COR-L47 (cell line): ENCODE data around the gene CRAT.

Source experiments
- DNase-seq: peaks from one replicate; lab custom pipeline; 2025; lab: John Stamatoyannopoulos, UW

The CRAT gene

DNA sequence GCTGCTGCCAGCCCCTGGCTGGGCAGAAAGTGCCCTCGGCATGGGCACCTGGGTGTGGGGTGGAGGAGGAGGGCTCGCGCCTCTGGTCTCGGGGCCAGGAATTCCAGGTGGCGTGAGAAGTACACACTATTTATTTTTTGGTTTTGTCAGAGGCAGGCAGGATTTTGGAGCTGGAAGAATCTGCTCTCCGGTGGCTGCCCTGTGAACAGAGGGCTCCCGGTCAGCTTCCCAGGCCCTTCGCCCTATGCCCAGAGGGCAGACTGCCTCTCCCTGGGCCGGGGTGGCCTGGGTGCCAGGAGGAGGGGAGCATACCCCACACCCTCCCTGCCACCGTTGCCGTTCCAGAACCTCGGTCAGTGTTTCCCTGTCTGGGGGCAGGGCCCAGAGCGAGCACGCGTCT is 21.3 kb downstream of the CRAT start:
- DNase-seq: no peak

DNA sequence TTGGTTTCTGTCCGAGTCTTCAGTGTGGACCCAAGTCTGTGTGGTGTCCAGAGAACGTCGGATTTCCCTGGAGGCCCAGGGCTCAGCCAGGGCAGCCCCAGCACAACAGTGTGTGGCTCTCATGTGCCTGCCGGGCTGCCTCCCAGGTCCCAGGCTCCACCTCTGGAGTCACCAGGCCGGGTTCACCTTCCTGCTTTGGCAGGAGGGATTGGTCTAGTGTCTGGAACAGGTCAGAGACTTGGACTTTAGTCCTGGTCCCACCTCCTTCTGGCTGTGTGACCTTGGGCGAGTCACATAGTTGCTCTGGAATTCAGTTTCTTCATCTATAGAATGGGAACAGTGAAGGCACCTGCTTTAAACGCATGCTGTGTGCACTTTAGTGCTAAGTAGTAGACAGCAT is 26.5 kb downstream of the CRAT start:
- DNase-seq: no peak

DNA sequence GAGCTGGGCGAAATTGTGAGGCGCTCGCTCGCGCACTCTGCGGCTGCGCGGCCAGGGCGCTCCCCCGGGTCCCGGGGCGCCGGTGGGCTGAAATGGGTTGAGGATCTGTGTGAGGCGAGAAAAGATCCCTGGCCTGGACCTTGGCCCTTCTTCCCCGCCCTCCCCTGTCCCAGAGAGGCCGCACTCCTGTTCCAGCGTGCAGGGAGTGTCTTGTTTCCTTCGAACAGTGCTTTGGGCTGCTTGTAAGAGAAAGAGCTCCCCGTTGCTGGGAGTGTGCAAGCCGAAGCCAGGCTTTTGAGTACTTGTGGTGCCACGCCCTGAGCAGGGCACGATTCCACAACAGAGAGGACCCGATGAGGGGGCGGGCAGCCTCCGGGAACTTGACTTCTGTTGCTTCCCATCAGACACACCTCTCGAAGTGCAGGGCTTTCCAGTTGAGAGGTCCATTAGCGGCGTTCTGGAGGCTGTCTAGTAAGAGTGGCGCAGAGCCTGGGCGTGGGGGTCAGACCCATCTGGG is 29.1 kb downstream of the CRAT start:
- no peak for DNase-seq

DNA sequence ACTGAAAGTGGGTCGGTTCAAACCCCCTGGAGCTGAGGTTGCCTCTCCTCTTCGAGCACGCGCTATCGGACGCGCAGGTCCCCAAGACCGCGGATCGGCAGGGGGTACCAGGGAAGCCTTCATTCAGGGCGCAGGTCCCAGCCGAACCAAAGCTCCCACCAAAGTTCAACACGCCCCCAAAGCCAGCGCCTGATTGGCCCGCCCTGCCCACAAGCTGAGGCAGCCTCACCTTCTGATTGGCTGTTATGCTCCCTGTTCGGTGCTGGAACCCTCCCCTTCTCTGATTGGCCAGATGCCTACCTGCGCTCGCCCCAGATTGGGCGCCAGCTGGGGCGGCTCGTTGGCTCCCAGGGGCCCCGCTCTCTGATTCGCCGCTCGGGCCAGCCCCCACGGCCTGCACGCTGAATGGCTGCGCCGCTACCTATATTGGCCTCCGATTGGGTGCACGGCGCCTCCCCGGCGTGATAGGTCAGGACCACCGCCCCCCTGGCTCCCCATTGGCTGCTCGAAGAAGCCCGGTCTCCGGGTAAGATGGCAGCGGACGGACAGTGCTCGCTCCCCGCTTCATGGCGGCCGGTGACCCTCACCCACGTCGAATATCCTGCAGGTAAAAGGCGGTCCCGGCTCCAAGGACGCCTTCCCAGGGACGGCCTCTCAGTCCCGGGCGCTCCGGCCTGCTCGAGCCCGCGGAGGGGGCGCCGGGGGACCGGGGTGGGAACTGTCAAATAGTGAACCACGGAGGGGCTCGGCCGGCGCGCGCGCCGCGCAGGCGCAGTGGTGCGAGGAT is 29.8 kb downstream of the CRAT start, which contains the start of gene DOLPP1:
DOLPP1 (plus strand) TSS at position 511 of the 787 bp plus-strand sequence; CDS start at position 532, 21 bp downstream.
- peak; percentile 99 for DNase-seq

DNA sequence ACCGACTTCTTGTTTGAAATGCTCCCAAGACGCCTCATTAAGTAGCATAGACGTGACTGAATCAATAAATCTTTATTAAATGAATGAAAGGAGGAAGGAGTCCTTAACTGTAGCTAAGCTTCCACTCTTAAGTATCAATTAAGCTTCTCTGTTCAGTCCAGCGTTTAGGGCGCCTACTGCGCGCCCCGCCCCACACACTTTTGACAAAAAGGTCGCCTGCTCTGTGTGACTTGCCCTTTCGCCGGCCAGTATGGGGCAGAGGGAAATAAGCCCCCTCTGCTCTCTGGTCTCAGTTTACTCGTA is 30.3 kb downstream of the CRAT start:
- DNase-seq: no peak

DNA sequence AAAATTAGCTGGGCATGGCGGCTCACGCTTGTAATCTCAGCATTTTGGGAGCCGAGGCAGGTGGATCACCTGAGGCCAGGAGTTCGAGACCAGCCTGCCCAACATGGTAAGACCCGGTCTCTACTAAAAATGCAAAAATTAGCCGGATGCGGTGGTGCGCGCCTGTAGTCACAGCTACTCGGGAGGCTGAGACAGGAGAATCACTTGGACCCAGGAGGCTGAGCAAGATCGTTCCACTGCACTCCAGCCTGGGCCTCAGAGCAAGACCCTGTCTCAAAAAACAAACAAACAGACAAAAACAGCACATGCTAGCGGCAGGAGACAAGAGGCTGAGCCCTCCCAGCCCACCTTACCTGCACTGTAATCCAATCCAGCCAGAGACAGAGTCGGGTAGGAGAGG is 30.8 kb downstream of the CRAT start:
- DNase-seq: no peak

DNA sequence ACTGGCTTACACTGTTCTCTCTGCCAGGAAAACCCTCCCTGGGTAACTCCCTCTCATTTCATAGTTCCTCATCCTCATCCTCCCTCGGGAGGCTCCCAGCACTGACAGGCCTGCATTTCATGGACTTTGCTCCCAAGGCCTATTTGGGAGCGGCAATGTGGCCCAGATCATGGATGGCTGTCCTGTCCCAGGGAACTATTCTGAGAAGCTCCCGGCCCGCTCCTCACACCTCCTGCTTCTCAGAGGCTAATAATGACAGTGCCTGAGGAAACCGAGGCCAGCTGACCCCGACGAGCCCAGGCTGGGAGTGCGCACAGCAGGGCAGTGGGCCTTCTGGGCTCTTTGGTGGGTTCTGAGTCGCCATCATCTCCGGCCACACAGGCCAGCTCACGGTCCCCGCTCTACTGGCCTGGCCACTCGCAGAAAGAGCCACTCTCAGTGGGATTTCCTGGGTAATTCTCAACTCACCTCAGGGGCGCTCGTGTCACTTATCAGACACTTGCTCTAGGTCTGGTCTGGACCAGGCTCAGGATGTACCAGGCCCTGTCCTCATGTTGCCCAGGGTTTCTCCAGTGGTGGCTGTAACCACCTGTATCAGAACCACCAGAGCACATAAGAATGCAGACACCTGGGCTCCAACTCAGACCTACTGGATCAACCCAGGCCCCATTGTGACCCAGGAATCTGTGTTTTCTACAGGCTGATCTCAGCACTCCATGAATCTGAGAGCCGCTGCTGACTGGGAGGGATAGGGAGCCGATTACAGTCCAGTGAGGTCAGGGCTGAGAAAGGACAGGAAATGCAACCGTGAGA is 31.7 kb downstream of the CRAT start:
- no peak for DNase-seq

DNA sequence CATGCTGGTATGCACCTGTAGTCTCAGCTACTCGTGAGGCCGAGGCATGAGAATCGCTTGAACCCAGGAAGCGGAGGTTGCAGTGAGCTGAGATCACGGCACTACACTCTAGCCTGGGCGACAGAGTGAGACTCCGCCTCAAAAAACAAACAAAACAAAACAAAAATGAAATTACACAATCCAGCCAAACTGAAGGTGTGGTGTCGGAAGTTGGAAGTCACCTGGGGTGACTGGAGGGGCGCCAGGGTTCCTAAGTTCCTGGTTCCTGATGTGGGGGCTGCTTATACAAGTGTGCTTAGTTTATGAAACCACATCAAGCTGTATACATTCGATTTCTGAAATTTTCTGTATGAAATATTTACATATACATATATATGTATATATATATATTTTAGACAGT is 33.4 kb downstream of the CRAT start:
- no peak for DNase-seq

DNA sequence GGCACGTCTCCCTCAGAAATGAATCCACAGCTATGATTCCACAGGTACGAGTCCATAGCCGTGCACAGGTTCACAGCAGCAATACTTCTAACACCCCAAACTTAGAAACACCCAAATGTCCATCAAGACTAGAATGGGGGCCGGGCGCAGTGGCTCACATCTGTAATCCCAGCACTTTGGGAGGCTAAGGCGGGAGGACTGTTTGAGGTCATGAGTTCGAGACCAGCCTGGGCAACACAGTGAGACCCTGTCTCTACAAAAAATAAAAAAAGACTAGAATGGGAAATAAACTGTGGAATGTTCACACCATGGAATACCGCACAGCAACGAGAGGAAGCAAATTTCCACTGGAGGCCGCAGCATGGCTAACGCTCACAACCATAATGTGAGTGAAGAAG is 34.0 kb downstream of the CRAT start:
- DNase-seq: no peak

DNA sequence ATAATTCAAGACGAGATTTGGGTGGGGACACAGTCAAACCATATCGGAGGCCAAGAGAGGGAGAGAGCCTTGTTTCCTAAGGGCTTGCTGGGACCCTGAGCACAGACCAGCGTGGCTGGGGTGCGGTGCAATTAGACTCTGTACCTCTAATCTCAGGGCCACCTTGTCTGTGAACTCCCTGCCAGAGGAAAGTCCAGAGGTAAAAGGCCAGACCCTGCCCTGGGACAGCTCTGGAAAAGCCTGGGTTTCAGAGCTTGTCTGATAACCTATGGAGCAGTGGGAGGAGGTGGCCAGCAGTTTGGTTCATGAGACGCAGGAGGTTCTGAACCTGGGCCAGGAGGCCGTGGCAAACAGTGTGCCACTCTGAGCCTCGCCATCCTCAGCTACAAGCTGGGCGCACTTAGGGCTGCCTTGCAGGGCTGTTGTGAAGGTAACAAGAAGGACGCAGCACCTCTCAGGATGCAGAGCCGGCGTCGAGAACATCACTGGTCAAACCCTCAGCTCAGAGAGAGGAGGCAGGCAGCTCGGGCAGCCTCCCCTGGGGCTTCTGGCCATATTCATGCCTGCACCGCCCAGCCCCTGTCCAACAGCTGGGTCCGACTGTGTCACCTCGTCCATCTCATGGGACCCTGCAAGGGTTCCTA is 34.5 kb downstream of the CRAT start:
- DNase-seq: no peak

DNA sequence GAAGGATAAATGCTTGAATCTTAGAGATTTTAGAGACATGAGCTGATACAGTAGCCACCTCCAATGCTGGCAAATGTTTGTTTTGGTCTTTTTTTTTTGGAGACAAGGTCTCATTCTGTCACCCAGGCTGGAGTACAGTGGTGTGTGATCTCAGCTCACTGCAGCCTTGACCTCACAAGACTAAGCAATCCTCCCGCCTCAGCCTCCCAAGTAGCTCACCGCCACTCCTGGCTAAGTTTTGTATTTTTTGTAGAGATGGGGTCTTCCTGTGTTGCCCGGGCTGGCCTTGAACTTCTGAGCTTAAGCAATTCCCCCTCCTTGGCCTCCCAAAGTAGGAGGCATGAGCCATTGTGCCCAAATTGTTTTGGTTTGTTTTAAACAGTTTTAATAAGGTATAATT is 36.5 kb downstream of the CRAT start:
- DNase-seq: no peak

DNA sequence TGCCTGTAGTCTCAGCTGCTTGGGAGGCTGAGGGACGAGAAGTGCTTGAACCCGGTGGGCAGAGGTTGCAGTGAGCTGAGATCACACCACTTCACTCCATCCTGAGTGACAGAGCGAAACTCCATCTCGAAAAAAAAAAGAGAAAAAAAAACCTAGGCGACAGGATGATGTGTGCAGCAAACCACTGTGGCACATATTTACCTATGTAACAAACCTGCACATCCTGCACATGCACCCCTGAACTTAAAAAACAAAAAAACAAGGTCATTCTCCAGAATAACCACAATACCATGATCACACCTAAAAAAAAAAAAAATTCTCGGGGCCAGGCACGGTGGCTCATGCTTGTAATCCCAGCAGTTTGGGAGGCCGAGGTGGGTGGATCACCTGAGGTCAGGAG is 37.2 kb downstream of the CRAT start:
- DNase-seq: no peak

DNA sequence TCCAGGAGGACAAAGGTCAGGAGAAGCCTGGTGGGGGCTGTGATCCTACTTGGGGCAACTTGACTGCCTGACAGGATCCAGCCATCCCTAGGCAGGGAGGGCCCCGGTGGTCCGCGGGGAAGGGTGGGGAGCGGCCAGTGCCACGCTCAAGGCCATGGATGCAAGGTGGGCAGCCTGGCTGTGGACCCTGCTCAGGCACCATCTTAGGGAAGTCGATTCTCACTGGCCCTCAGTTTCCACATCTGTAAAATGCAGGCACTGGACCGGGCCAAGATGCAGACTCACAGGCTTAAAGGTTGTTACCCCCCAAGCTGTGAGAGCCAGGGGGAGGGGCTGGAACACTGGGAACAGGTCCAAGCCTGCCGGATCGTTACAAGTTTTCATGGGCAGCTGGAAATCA is 38.4 kb downstream of the CRAT start:
- no peak for DNase-seq

DNA sequence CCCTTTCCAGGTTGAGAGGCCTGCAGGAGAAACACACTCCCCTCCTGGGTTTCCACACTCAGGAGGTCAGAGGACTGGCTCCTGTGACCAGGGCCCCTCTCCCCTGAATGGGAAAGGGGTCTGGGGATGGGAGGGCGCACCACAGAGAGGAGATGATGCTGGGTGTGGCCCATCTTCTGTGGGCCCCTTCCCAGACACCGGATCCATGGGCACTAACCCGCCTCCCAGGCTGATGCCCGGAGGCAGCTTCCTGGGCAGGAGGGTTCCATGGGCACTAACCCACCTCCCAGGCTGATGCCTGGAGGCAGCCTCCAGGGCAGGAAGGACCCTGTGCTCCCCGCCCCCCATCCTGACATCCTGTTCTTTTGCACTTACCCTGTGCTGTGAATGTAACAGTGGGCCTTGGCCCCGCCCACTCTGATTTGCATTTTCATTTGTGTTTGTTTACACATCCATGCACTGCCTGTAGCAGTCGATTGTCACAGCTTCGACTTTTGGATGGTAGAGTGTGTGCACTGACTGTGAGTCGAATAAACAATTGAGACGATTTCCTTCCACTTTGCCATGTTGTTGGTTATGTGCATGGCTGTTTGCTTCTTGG is 39.0 kb downstream of the CRAT start:
- DNase-seq: no peak

DNA sequence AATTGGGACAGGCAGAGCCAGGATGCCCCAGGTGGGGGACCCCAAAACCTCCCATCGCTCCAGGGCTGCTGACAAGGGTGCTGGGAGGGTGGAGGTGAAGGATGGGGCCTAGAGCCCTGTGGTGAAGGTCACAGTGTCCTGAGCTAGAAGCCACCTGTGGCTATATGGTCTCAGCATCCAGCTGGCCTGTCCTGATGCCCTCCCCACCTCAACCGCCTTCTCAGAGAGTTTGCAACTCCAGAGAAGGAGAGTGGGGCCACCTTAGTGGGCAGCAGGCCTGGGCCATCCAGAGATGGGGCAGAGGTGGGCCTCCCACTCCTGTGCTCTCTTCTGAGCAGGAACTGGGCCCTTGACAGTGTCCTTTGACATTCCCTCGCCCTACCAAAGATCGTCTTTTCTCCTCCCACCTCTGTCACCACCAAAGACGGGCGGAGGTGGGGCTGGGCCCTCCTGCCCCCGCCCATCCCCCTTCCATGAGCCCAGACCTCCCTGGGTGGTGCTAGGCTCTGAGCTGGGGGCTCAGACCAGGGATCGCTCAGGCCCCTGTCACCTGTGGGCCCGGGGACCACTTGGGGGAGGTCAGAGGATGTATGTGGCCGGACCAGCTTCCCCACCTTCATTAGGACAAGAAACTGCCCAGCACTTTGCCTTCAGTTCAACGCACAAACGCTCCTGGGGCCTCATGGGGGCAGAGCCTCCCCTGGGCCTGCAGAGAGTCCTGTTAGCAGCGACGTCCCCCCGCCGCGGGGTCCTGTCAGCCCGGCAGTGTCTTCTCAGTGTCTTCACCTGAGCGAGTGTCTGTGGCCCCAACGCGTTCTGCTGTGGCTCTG is 39.7 kb downstream of the CRAT start:
- no peak for DNase-seq

DNA sequence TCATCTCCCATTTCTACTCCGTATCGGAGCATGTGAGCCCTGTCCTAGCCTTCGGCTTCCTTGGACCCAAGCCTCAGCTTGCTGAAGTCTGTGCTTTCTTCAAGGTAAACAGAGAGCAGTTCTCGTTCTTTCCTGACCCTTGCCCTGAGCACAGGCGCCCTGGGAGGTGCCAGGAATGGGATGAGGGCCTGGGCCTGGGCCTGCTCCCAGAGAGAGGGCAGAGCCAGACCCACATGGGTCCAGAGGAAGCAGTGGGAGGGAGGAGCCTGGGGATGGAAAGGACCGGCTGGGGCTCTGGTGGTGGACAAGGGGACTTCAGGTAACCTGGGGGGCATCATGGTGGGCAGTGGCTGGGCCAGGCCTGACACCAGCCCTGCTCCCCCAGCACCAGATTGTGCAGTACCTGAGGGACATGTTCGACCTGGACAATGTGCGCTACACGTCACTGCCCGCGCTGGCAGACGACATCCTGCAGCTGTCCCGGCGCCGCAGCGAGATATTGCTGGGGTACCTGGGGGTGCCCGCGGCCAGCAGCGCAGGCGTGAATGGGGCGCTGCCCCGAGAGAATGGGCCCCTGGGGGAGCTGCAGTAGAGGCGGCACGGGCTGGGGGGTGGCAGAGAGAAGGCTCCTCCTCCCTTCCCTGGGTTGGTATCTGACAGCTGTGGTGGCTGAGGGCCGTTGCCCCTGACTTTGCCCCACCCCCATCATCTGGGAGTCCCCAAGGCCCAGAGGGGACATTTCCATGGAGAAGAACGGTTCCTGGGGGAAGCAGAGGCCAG is 40.5 kb downstream of the CRAT start:
- no peak for DNase-seq

DNA sequence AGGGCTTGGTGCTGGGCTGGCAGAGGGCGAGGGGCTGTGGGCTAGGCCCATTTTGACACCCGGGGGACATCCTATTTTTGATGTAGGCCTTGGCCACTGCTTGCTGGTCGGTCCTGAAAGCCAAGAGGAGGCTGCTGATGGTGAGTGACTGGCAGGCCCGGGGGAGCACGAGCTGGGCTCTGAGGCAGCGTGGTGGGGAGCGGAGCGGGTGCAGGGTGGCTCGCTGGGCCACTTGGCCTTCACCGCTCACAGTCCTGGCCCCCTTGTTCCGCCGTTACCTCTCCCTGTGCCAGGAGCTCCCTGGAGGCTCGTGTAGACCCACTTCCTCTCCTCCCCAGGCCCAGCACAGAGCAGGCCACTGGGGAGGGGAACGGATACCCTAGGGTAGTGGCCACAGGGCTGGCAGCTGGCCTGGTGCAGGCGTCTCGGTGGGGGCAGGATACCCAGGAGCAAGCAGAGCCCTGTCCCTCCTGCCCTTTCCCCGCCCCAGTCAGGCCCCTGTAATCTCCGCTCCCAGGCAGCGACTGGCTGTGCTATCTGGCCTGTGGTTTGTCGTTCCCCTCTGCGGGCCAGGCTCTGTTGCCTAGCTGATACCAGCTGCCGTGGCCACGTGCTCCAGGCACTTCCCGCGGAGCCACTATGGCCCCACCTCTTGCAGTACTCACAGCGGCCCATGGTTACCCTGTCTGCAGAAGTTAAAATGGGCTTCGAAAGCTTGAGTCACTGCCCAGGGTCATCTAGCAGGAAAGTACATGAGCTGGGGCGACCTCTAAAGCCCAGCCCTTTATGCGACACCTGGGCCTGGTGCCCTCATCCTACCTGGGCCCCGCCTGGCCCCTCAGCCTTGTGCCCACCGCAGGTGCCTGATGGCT is 41.4 kb downstream of the CRAT start:
- no peak for DNase-seq

DNA sequence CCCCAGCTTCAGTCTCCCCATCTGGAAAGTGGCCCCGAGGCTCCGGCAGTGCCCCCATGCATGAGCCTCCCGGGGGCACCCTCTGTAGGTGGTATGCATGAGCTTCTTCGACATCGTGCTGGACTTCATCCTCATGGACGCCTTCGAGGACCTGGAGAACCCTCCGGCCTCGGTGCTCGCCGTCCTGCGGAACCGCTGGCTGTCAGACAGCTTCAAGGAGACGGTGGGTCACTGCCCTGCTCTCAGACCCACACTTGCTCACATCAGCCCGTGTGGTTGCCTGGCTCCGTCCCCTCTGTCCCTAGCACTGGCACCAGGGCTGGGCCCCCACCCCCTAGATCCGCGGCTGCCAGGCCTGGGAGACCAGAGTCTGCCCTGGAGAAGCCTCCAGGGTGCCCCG is 42.5 kb downstream of the CRAT start:
- DNase-seq: no peak

DNA sequence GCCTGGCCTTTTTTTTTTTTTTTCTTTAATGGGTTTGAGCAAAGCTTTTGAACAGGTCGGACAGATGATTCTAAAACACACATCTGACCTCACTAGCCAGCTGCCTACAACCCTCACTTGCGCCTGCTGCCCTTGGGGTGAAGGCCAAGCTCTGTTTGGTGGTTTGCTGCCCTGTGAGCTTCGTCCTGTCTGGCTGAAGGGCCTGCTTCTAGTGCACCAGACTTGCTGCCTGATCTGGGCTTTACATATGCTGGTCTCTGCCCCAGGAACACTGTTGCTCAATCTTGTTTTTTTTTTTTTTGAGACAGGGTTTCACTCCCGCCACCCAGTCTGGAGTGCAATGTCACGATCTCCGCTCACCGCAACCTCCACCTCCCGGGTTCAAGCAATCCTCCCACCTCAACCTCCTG is 46.1 kb downstream of the CRAT start:
- no peak for DNase-seq

DNA sequence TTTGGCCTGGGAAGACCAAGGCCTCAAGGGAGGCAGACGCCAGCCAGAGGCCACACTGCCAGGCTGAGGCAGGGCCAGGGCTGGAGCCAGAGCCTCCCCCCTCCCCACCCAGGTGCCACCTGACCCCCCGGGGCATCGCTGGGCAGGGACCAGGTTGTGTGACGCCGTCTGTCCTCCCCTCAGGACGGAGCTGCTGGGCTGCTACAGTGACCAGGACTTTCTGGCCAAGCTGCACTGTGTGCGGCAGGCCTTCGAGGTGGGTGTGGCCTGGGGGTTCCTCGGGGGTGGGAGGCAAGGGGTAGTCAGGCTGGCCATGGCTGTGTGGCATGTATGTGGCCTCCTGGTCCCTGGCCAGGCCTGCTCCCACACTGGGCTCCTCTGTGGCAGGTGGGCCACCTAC is 47.5 kb downstream of the CRAT start:
- no peak for DNase-seq
